Endothelial cell of umbilical vein (primary cell): ENCODE results near the gene SNUPN. TPM values are rescaled to one million over a fixed set of nuclear protein-coding genes. Genes with fewer than 3 reads are reported as not detected.

Experiments used
- BruUV-seq: library from RNA; stranded (reverse); fragments of 400-500 nt; replicated peaks from 2 replicates; lab custom pipeline; 2021; lab: Mats Ljungman, UMichigan
- CTCF ChIA-PET: fragments of 300-600, 350-600 bp; sonication (Branson Sonifier 250); formaldehyde crosslinking; loops from one replicate; lab custom pipeline; 2021; ENCODE audit warnings: antibody characterized with exemption, inconsistent platforms; lab: Charles Lee
- POLR2A ChIA-PET: fragments of 300-600, 350-600 bp; sonication (Branson Sonifier 250); formaldehyde crosslinking; loops from one replicate; lab custom pipeline; 2021; ENCODE audit warnings: antibody characterized with exemption, inconsistent platforms; lab: Charles Lee
- DNase-seq: peaks from one replicate; pipeline ENCODE4 v3.0.0-alpha.2; 2011; ENCODE audit warnings: low read depth, low spot score
- FAIRE-seq: peaks from 2 replicates; lab custom pipeline; 2011; peaks lifted over from hg19 to GRCh38; lab: Jason Lieb, UNC
- H2AFZ ChIP-seq: 2 replicates; pipeline ENCODE4 v1.6.0; 2012; ENCODE audit warnings: low read depth, low read length, control low read depth, inconsistent platforms
- H3K27ac ChIP-seq: 2 replicates; pipeline ENCODE4 v1.5.1; 2011; ENCODE audit warnings: low read depth, mild to moderate bottlenecking, control low read depth, low read length, moderate library complexity; ENCODE audit not compliant: insufficient read depth
- H3K27me3 ChIP-seq, 2 experiments: 2 replicates each; pipeline versions ENCODE4 v1.6.0 to v1.6.1; 2011; ENCODE audit warnings: low read length in 2 of 2, mixed read lengths in 1 of 2; ENCODE audit not compliant: control insufficient read depth in 2 of 2, insufficient read depth in 2 of 2
- H3K36me3 ChIP-seq, 2 experiments: 2 replicates in 1 of 2; 3 replicates in 1 of 2; pipeline ENCODE4 v1.5.1; 2011; ENCODE audit warnings: low read length in 2 of 2, mild to moderate bottlenecking in 1 of 2, moderate library complexity in 1 of 2; ENCODE audit not compliant: control insufficient read depth in 2 of 2, insufficient read depth in 2 of 2; ENCODE audit errors: extremely low read depth in 1 of 2
- H3K4me1 ChIP-seq: 3 replicates; pipeline ENCODE4 v1.5.1; 2011; ENCODE audit warnings: mild to moderate bottlenecking, low read length; ENCODE audit not compliant: control insufficient read depth, insufficient read depth; ENCODE audit errors: extremely low read depth
- H3K4me2 ChIP-seq: 2 replicates; pipeline ENCODE4 v1.6.1; 2011; ENCODE audit warnings: low read length, control low read depth, mixed read lengths; ENCODE audit not compliant: insufficient read depth
- H3K4me3 ChIP-seq, 3 experiments: fragments of 200-600 bp in 1 of 3; sonication (generic), shearing (Covaris generic) in 1 of 3; replicated peaks in 1 of 3; 2 replicates each; pipeline ENCODE4 v1.5.1; 2011 to 2016; ENCODE audit warnings: control low read depth in 3 of 3, low read length in 3 of 3, mild to moderate bottlenecking in 2 of 3, inconsistent platforms in 1 of 3, low read depth in 1 of 3, moderate library complexity in 1 of 3; ENCODE audit not compliant: insufficient read depth in 1 of 3
- H3K79me2 ChIP-seq: 2 replicates; pipeline ENCODE4 v1.6.0; 2012; ENCODE audit warnings: low read length, inconsistent platforms; ENCODE audit not compliant: control insufficient read depth, insufficient read depth
- H3K9ac ChIP-seq: replicated peaks from 2 replicates; pipeline ENCODE3; 2011; ENCODE audit warnings: low read length, control low read depth; ENCODE audit not compliant: insufficient read depth; ENCODE audit errors: extremely low read depth
- H3K9me1 ChIP-seq: replicated peaks from 3 replicates; pipeline ENCODE4 v1.6.0; 2011; ENCODE audit warnings: mild to moderate bottlenecking, low read length; ENCODE audit not compliant: control insufficient read depth, insufficient read depth; ENCODE audit errors: extremely low read depth
- H3K9me3 ChIP-seq: replicated peaks from 2 replicates; pipeline ENCODE4 v1.5.1; 2012; ENCODE audit warnings: low read length, inconsistent platforms; ENCODE audit not compliant: control insufficient read depth, insufficient read depth
- H4K20me1 ChIP-seq: replicated peaks from 2 replicates; pipeline ENCODE3; 2011; ENCODE audit warnings: mild to moderate bottlenecking, low read length; ENCODE audit not compliant: control insufficient read depth, insufficient read depth; ENCODE audit errors: extremely low read depth
- EZH2 ChIP-seq: IDR thresholded peaks from 2 replicates; pipeline ENCODE4 v1.6.1; 2012; ENCODE audit warnings: borderline replicate concordance, low read depth, mild to moderate bottlenecking, moderate library complexity, low read length, inconsistent platforms; ENCODE audit not compliant: severe bottlenecking
- FOS ChIP-seq: IDR thresholded peaks from 2 replicates; pipeline ENCODE4 v1.6.1; 2011; ENCODE audit warnings: mild to moderate bottlenecking, low read length, moderate library complexity, borderline replicate concordance; ENCODE audit not compliant: insufficient read depth
- GATA2 ChIP-seq: IDR thresholded peaks from 2 replicates; pipeline ENCODE4 v1.7.0; 2011; ENCODE audit warnings: low read depth, mild to moderate bottlenecking, moderate library complexity, mixed read lengths, low read length; ENCODE audit not compliant: insufficient read length, insufficient read depth
- JUN ChIP-seq: IDR thresholded peaks from 2 replicates; pipeline ENCODE4 v1.6.1; 2011; ENCODE audit warnings: borderline replicate concordance, low read depth; ENCODE audit not compliant: insufficient read length, insufficient read depth
- MYC ChIP-seq: IDR thresholded peaks from one replicate; pipeline ENCODE4 v1.6.1; 2011; ENCODE audit warnings: mild to moderate bottlenecking, low read depth, low read length
- POLR2A ChIP-seq: IDR thresholded peaks from 2 replicates; pipeline ENCODE4 v1.6.1; 2012; ENCODE audit warnings: low read depth, mild to moderate bottlenecking, control low read depth, low read length
- POLR2AphosphoS5 ChIP-seq: IDR thresholded peaks from 2 replicates; pipeline ENCODE4 v1.6.1; 2012; ENCODE audit warnings: low read depth, mild to moderate bottlenecking, control low read depth, low read length, moderate library complexity; ENCODE audit not compliant: insufficient read depth
- dilution Hi-C: fragments of 300-500 bp; cut with MboI; formaldehyde crosslinking; loops from one replicate; pipeline ENCODE4 v1.15.0; 2019; ENCODE audit warnings: low sequenced_read_pairs; ENCODE audit not compliant: extremely low pct_ligation_motif_present
- intact Hi-C: fragments of 100-400 bp; cut with micrococcal nuclease; formaldehyde crosslinking; loops from one replicate; pipeline ENCODE4 v1.10.0; 2022
- polyA plus RNA-seq, 4 experiments: library from polyadenylated mRNA; depleted of rRNA in 3 of 4; stranded (reverse) in 3 of 4; unstranded in 1 of 4; fragments of >200 nt; gene quantifications; 2 replicates each; pipeline versions ENCODE4 v1.2.1 to v1.2.3, GENCODE V29; 2011 to 2012; ENCODE audit warnings: missing spikeins in 1 of 4
- total RNA-seq: library from RNA; stranded (reverse); gene quantifications from 2 replicates; pipeline ENCODE4 v1.2.3, GENCODE V29; 2021
- TF ChIP-seq, protein P1 (sequence below), 2 donors: IDR thresholded peaks; 1 replicate in 1 of 2; 2 replicates in 1 of 2; pipeline ENCODE4 v1.5.1; 2011; ENCODE audit warnings: low read length in 2 of 2, mild to moderate bottlenecking in 2 of 2, moderate library complexity in 2 of 2, control low read depth in 1 of 2, inconsistent platforms in 1 of 2, low read depth in 1 of 2; ENCODE audit not compliant: insufficient read depth in 1 of 2; ENCODE audit errors: extremely low read depth in 1 of 2
- TF ChIP-seq, protein P2 (sequence below): IDR thresholded peaks from 2 replicates; pipeline ENCODE4 v1.6.1; 2011; ENCODE audit not compliant: insufficient read depth, insufficient read length

Gene SNUPN
- total and polyA plus RNA-seq, 2 donors (not counting 3 experiments of a cell fraction or from before 2014, with no cell fraction given), result 13.2 to 25.1 TPM

DNA sequence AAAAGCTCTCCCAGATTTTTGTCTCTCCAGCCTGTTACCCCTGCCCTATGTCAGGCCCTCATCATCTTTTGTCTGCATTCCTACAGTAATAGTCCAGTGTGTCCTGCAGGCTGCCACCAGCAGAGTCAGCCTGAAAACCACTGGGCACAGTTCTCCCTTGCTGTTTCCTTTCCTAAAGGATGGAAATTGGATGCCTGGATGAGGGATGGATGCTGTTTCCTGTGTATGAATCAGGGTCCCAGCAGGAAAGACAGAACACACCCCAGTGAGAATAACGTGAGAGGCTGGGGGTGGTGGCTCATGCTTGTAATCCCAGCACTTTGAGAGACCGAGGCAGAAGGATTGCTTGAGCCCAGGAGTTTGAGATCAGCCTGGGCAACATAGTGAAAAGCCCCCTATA lies 18.9 kb upstream of the SNUPN start:
- Histone ChIP-seq H3K9me1 (no peaks in the 10 kb centered on the region), H3K9ac (no peak overlapping the region), H3K4me2 (no peak overlapping the region), H3K27me3 (no peaks in the 10 kb centered on the region), H3K27ac (no peak overlapping the region), H3K4me1 (peaks cover 19% of the 10 kb centered on the region), H3K9me3 (no peaks in the 10 kb centered on the region), H3K4me3 (no peak overlapping the region), H3K79me2 (peaks cover 6% of the 10 kb centered on the region), H3K36me3 (no peaks in the 10 kb centered on the region), H2AFZ (no peak overlapping the region), H4K20me1 (no peaks in the 10 kb centered on the region)
- no peak for DNase-seq
- CTCF ChIA-PET, result interaction anchor here (1.5 kb wide), 1 partner anchor 42 kb away, joined by 5 read pairs; no protein-coding TSS in a partner anchor
- intact Hi-C loops (no loop called here), dilution Hi-C loops (no loop called here)
- TF ChIP-seq FOS, result peak; percentile 24
- TF ChIP-seq MYC, result no peak
- no peak for TF ChIP-seq EZH2
- POLR2A ChIA-PET, result no interaction called here
- BruUV-seq, result no TSS peak
- FAIRE-seq, result no peak

DNA sequence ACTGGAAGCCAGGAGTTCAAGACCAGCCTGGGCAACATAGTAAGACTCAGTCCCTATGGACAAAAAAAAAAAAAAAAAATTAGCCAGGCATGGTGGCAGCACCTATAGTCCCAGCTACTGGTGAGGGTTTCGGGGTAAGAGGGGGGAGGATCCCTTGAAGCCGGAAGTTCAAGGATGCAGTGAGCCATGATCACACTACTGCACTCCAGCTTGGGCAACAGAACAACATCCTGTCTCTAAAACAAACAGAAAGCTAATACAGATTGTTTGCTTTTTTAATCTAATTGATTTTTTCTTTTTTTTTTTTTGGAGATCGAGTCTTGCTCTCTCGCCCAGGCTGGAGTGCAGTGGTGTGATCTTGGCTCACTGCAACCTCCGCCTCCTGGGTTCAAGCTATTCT lies 16.1 kb upstream of the SNUPN start:
- CTCF ChIA-PET, result interaction anchor here (0.7 to 4.1 kb wide), 3 partner anchors 21 to 44 kb away, joined by 3 to 32 read pairs (median 3); no protein-coding TSS in a partner anchor

More for the DNA sequence above, 16.1 kb upstream of the SNUPN start:
- dilution Hi-C loops (no loop called here), intact Hi-C loops (loop anchor here (2.0 kb wide), 1 partner anchor 273 kb away; the partner anchor contains the start of gene MAN2C1)
- no peaks in the 10 kb centered on the region for H3K27me3 ChIP-seq
- H2AFZ ChIP-seq, result no peak overlapping the region
- no peaks in the 10 kb centered on the region for H3K36me3 ChIP-seq
- POLR2A ChIA-PET, result interaction anchor here (0.6 kb wide), 1 partner anchor 109 kb away, joined by 3 read pairs; no protein-coding TSS in a partner anchor
- DNase-seq (no peak), FAIRE-seq (no peak)
- H3K4me3 ChIP-seq, result no peak overlapping the region
- H4K20me1 ChIP-seq, result no peaks in the 10 kb centered on the region
- no TSS peak for BruUV-seq
- no peak overlapping the region for H3K4me2 ChIP-seq
- no peak overlapping the region for H3K27ac ChIP-seq
- no peak overlapping the region for H3K9ac ChIP-seq
- TF ChIP-seq, protein P1, sequence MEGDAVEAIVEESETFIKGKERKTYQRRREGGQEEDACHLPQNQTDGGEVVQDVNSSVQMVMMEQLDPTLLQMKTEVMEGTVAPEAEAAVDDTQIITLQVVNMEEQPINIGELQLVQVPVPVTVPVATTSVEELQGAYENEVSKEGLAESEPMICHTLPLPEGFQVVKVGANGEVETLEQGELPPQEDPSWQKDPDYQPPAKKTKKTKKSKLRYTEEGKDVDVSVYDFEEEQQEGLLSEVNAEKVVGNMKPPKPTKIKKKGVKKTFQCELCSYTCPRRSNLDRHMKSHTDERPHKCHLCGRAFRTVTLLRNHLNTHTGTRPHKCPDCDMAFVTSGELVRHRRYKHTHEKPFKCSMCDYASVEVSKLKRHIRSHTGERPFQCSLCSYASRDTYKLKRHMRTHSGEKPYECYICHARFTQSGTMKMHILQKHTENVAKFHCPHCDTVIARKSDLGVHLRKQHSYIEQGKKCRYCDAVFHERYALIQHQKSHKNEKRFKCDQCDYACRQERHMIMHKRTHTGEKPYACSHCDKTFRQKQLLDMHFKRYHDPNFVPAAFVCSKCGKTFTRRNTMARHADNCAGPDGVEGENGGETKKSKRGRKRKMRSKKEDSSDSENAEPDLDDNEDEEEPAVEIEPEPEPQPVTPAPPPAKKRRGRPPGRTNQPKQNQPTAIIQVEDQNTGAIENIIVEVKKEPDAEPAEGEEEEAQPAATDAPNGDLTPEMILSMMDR (IDR thresholded peaks at IDR 0.05; ENCODE audit: extremely low read depth in 1 of 2, insufficient read depth in 1 of 2, low read depth in 1 of 2, low read length in 2 of 2), result no peak
- TF ChIP-seq GATA2 (no peak), POLR2A (no peak), JUN (no peak), FOS (no peak), MYC (no peak), POLR2AphosphoS5 (no peak), EZH2 (no peak)
- TF ChIP-seq, protein P2, sequence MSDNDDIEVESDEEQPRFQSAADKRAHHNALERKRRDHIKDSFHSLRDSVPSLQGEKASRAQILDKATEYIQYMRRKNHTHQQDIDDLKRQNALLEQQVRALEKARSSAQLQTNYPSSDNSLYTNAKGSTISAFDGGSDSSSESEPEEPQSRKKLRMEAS, result no peak
- peaks cover 10% of the 10 kb centered on the region for H3K79me2 ChIP-seq
- H3K4me1 ChIP-seq, result peaks cover 27% of the 10 kb centered on the region
- no peaks in the 10 kb centered on the region for H3K9me3 ChIP-seq
- H3K9me1 ChIP-seq, result no peaks in the 10 kb centered on the region
